ENCODE measurements around the gene PPA2. TPM values are rescaled to one million over a fixed set of nuclear protein-coding genes. Genes with fewer than 3 reads are reported as not detected.

The PPA2 gene
- total RNA-seq, 1 donor = 103 TPM

DNA sequence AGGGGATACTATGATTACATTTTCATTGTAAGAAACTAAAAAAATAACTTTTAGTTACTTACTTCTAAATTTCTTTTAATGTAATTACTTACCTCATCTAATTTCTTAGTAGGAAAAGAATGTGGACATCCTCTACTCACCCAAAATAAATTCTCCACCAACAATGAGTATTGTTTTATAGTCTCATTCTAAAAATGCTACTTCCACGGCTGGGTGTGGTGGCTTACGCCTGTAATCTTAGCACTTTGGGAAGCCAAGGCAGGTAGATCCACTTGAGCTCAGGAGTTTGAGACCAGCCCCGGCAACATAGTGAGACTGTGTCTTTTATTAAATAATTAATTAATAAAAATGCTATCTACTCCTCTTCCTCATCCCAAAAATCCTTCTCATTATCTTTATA lies 99.8 kb downstream of the PPA2 start:
- TF ChIP-seq, protein P1, sequence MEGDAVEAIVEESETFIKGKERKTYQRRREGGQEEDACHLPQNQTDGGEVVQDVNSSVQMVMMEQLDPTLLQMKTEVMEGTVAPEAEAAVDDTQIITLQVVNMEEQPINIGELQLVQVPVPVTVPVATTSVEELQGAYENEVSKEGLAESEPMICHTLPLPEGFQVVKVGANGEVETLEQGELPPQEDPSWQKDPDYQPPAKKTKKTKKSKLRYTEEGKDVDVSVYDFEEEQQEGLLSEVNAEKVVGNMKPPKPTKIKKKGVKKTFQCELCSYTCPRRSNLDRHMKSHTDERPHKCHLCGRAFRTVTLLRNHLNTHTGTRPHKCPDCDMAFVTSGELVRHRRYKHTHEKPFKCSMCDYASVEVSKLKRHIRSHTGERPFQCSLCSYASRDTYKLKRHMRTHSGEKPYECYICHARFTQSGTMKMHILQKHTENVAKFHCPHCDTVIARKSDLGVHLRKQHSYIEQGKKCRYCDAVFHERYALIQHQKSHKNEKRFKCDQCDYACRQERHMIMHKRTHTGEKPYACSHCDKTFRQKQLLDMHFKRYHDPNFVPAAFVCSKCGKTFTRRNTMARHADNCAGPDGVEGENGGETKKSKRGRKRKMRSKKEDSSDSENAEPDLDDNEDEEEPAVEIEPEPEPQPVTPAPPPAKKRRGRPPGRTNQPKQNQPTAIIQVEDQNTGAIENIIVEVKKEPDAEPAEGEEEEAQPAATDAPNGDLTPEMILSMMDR (IDR thresholded peaks at IDR 0.05; ENCODE audit: insufficient read depth, low read depth, low read length) = no peak
- no peak for DNase-seq (ENCODE audit: low read depth)

DNA sequence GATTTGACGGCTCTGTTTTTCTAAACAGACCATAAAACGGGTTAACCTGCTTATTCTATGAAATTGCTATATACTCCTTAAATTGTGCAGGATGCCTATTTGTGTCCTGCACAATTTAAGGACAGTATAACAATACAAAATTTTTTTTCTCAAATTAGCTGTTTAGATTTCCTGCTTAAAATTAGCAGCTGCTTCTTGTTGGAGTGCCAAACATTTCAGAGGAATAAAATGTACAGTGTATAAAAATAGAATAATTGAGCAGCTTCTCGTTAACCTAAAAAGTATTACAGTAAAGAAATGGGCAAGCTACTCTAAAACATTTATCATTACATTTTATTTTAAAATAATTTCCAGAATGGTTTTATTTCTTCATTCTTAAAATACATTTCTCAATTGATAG lies 100.5 kb downstream of the PPA2 start:
- no peak overlapping the region for H3K4me3 ChIP-seq (ENCODE audit: low read depth, low read length)
- TF ChIP-seq, protein P1 (IDR thresholded peaks at IDR 0.05; ENCODE audit: insufficient read depth, low read depth, low read length) = no peak
- DNase-seq (ENCODE audit: low read depth) = no peak

More for the DNA sequence above, 99.8 kb downstream of the PPA2 start:
- H3K4me3 ChIP-seq (ENCODE audit: low read depth, low read length) = no peak overlapping the region

DNA sequence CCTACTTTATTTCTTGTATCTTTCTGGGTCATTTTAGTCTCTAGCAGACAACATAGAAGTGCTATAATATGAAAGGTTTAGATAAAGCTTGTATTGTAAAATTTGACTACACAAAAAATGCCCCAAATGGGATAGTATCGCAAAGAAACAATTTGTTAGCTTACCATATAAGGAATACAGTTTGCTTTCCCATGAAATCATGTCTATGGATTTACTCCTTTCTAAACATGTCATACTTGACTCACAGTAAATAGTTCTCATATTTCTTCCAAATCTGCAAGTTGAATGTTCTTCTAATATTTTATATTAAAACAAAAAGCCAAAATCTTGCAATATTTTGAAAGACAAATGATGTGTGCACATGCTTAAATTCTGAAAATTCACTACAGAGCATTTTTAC lies 103.9 kb downstream of the PPA2 start:
- TF ChIP-seq, protein P1 (IDR thresholded peaks at IDR 0.05; ENCODE audit: insufficient read depth, low read depth, low read length) = no peak
- DNase-seq (ENCODE audit: low read depth) = peak; percentile 5
- no peak overlapping the region for H3K4me3 ChIP-seq (ENCODE audit: low read depth, low read length)

DNA sequence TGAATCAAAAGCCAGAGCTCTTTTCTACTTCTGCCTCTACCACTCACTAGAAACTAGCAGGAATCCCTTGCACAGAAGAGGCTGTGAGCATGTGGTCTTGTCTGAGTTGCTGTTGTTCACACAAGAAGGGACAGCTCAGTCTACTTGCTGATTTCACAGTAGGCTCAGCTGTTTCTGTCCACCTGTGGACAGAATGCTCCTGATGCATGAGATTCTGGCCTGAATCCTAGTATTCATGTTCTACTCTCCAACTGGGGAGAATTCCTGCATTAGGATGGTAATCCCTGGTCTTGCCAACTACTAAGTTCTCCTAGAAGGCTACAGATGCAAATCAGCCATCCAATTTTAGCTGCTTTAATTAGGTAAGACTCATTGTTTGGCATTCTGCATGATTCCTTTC lies 112.8 kb downstream of the PPA2 start:
- no peak for DNase-seq (ENCODE audit: low read depth)
- no peak overlapping the region for H3K4me3 ChIP-seq (ENCODE audit: low read depth, low read length)
- TF ChIP-seq, protein P1 (IDR thresholded peaks at IDR 0.05; ENCODE audit: insufficient read depth, low read depth, low read length) = no peak

DNA sequence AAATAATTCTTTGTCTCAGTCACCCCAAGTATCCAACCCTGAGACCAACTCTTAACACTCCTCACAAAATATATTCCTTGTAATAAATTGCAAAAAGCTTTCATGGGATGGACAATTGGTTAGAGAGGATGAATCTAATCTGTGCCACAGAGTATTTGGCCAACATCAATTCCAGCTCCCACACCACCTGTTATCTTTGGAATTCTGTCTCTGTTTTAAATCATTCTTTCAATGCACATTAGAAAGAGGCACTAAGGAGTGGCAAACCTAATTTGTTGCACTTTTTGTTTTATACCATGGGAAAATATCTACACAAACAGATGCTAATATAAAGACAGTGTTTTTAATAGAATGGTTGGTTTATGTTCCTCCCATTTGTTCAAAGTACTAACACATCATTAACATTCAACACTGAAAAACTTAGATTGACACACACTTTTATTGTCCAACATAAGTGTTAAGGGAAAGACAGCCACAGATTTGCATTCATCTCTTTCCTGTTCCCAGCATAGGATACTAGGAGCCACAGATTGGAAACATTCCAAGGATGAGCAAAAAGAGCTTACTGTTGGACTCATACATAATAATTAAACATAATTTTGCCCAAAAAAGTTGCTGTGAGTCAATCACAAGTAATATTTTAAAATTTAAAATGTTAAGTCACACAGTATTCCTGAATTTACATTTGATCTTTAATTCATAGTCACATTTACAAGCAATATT lies 116.4 kb downstream of the PPA2 start:
- no peak for DNase-seq (ENCODE audit: low read depth)
- TF ChIP-seq, protein P1 (IDR thresholded peaks at IDR 0.05; ENCODE audit: insufficient read depth, low read depth, low read length) = no peak
- H3K4me3 ChIP-seq (ENCODE audit: low read depth, low read length) = no peak overlapping the region

DNA sequence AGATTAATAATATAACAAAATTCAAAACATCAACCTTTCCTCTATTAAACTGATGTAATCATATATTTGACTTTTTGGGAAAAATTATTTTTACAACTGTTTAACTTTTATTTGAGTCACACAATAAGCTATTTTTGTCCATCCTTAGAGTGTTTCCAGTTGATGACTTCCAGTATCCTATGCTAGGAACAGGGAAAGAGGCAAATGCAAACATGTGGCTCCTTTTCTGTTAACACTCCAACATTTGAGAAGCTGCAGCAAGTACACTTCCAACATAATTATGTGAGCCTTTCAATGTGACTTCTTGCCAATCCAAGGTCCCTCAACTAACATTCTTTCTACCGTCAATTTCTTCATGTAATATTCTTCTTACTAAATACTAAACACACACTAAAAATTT lies 117.7 kb downstream of the PPA2 start:
- H3K4me3 ChIP-seq (ENCODE audit: low read depth, low read length) = no peak overlapping the region
- TF ChIP-seq, protein P1 (IDR thresholded peaks at IDR 0.05; ENCODE audit: insufficient read depth, low read depth, low read length) = no peak
- no peak for DNase-seq (ENCODE audit: low read depth)

DNA sequence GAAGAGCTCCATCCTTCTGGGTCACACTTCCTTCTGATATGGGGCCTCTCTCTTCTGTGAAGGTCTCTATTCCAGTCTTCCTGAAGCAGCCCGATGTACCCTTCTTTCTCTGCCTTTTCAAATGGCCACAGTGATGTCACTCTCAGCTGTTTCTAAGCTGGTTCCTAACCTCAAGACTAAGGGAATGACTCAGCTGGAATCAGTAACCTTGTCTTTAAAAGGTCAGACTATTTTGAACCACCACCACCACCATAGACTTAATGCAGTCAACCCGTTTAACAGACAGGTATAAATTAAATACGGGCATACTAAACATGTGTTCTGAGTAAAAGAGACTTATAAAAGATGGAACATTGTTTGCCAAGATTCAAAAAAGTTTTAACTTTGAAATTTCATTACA lies 121.0 kb downstream of the PPA2 start:
- no peak for DNase-seq (ENCODE audit: low read depth)
- H3K4me3 ChIP-seq (ENCODE audit: low read depth, low read length) = no peak overlapping the region
- TF ChIP-seq, protein P1 (IDR thresholded peaks at IDR 0.05; ENCODE audit: insufficient read depth, low read depth, low read length) = no peak

Data from fibroblast of villous mesenchyme (primary cell).